Measurements from ENCODE around the gene SMTN.

DNA sequence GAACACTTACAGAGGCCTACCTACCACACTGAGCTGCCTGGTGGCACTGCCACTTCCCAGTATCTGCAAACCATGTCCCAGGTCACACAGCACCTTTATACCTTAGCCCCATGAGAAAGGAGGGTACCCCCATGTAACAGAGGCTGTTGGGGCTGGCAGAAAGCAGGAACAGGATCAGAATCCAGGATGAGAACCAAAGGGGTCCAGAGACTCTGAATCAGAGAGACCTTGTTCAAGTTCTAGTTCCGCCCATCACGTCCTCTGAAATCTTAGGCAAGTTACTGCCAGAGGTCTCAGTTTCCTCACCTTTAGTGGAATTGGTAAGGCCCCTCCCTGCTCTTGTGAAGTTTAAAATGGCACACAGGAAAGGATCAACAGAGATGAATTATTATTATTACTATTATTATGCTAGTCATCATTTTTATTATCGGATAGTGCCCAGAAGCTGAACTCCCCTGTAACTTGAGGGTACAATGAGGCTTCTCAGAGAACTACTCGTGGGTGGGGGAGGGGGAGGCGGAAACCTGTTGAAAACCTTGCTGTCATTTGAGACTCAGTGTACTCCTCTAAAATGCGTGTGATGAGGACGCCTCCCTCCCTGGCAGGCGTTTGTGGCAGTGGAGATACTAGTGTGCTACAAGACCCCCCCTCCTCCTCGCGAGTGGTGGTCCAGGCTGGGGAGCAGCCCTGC lies 17.0 kb downstream of the SMTN start:
- TF ChIP-seq, protein P1, sequence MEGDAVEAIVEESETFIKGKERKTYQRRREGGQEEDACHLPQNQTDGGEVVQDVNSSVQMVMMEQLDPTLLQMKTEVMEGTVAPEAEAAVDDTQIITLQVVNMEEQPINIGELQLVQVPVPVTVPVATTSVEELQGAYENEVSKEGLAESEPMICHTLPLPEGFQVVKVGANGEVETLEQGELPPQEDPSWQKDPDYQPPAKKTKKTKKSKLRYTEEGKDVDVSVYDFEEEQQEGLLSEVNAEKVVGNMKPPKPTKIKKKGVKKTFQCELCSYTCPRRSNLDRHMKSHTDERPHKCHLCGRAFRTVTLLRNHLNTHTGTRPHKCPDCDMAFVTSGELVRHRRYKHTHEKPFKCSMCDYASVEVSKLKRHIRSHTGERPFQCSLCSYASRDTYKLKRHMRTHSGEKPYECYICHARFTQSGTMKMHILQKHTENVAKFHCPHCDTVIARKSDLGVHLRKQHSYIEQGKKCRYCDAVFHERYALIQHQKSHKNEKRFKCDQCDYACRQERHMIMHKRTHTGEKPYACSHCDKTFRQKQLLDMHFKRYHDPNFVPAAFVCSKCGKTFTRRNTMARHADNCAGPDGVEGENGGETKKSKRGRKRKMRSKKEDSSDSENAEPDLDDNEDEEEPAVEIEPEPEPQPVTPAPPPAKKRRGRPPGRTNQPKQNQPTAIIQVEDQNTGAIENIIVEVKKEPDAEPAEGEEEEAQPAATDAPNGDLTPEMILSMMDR (IDR thresholded peaks at IDR 0.05), result no peak
- no peak for TF ChIP-seq POLR2A (IDR thresholded peaks at IDR 0.05)
